ENCODE results near the gene SKI. TPM values are rescaled to one million over a fixed set of nuclear protein-coding genes. Genes with fewer than 3 reads are reported as not detected.

SKI gene
- total RNA-seq, 4 donors from 2014 or later = 60.2 to 157 (median 79.0) TPM

- no peak for ATAC-seq
- H3K27me3 ChIP-seq = no peaks in the 10 kb centered on the region
- TF ChIP-seq POLR2A (IDR thresholded peaks at IDR 0.05) = no peak
- H3K4me3 ChIP-seq = no peak overlapping the region
- no peaks in the 10 kb centered on the region for H3K4me1 ChIP-seq
- 92 to 95% methylated on average over 4 to 16 of the region's 45 CpGs for WGBS, 2 donors (ENCODE audit: low coverage in 1 of 2)
- no peak overlapping the region for H3K27ac ChIP-seq
- H3K36me3 ChIP-seq = no peaks in the 10 kb centered on the region
- no peaks in the 10 kb centered on the region for H3K9me3 ChIP-seq
Observed at GRCh38 chr1:2339206-2340085, 111.3 kb downstream of the SKI start.

- Histone ChIP-seq H3K27ac (no peak overlapping the region), H3K4me3 (no peak overlapping the region), H3K36me3 (no peaks in the 10 kb centered on the region), H3K4me1 (no peaks in the 10 kb centered on the region), H3K27me3 (no peaks in the 10 kb centered on the region), H3K9me3 (no peaks in the 10 kb centered on the region)
- TF ChIP-seq POLR2AphosphoS5 (IDR thresholded peaks at IDR 0.05) = no peak
- no peak for TF ChIP-seq CTCF (IDR thresholded peaks at IDR 0.05)
- no peak for TF ChIP-seq EP300 (IDR thresholded peaks at IDR 0.05)
- TF ChIP-seq POLR2A (IDR thresholded peaks at IDR 0.05) = no peak
- ATAC-seq = no peak
- WGBS, 2 donors (ENCODE audit: low coverage in 1 of 2) = 80 to 93% methylated on average over 1 to 6 of the region's 24 CpGs
Observed at GRCh38 chr1:2340086-2340917, 112.2 kb downstream of the SKI start.

DNA sequence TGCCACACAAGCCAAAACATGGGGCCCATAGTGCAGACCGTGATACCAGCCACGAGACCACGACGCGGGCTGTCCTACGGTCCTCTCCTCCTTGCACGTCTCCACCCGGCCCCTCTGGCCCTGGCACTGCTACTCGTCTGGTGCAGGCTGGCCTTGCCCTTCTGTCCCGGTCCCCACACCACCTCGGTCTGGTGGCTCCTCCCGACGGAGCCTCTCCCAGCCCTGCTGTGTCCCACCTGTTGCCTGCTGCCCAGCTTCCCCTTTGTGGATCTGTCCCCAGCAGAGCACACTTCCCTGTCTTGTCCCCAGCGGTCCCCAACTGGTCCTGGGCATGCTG is 112.8 kb downstream of the SKI start:
- Histone ChIP-seq H3K4me1 (no peaks in the 10 kb centered on the region), H3K27me3 (no peaks in the 10 kb centered on the region), H3K9me3 (no peaks in the 10 kb centered on the region), H3K4me3 (no peak overlapping the region), H3K27ac (no peak overlapping the region), H3K36me3 (no peaks in the 10 kb centered on the region)
- TF ChIP-seq CTCF (IDR thresholded peaks at IDR 0.05) = no peak
- no peak for TF ChIP-seq POLR2AphosphoS5 (IDR thresholded peaks at IDR 0.05)
- TF ChIP-seq POLR2A (IDR thresholded peaks at IDR 0.05) = no peak
- no peak for TF ChIP-seq EP300 (IDR thresholded peaks at IDR 0.05)
- 92 to 94% methylated on average over 6 to 13 of the region's 14 CpGs for WGBS, 2 donors (ENCODE audit: low coverage in 1 of 2)
- ATAC-seq = no peak

DNA sequence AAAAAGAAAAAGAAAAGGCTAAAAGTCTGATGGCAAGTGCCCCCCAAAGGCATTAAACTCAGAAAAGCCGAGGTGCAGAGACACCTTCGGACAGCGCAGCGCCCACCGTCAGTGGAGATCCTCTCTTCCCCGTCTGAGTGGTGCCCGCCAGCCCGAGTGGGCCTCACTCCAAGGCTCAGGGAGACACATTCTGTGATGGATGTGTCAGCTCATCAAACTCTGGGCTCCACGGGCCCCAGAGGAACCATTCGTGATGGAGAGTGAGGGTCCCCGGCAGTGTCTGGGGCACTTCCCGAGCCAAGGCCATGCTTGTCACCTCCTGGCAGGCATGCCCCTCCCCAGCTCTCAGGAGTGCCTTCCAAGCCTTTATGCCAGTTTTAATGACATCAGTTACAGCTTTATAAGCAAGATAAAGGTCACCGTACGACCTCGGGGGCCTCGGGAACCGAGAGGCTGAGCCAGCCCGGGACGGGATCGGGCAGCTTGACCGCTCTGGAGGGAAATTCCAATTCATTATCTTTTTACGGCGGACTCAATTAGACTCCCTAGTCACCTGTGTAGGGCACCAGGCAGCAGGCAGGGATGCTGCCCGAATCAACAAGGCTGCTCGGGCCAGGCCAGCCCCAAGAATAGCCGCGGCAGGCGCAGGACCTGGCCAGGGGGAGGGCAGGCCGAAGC is 113.7 kb downstream of the SKI start:
- Histone ChIP-seq H3K9me3 (no peaks in the 10 kb centered on the region), H3K27ac (no peak overlapping the region), H3K4me3 (no peak overlapping the region), H3K27me3 (no peaks in the 10 kb centered on the region), H3K36me3 (no peaks in the 10 kb centered on the region), H3K4me1 (no peaks in the 10 kb centered on the region)
- WGBS, 2 donors (ENCODE audit: low coverage in 1 of 2) = 91 to 93% methylated on average over 5 to 12 of the region's 29 CpGs
- TF ChIP-seq POLR2AphosphoS5 (IDR thresholded peaks at IDR 0.05) (no peak), EP300 (IDR thresholded peaks at IDR 0.05) (no peak), POLR2A (IDR thresholded peaks at IDR 0.05) (no peak), CTCF (IDR thresholded peaks at IDR 0.05) (no peak)
- no peak for ATAC-seq

DNA sequence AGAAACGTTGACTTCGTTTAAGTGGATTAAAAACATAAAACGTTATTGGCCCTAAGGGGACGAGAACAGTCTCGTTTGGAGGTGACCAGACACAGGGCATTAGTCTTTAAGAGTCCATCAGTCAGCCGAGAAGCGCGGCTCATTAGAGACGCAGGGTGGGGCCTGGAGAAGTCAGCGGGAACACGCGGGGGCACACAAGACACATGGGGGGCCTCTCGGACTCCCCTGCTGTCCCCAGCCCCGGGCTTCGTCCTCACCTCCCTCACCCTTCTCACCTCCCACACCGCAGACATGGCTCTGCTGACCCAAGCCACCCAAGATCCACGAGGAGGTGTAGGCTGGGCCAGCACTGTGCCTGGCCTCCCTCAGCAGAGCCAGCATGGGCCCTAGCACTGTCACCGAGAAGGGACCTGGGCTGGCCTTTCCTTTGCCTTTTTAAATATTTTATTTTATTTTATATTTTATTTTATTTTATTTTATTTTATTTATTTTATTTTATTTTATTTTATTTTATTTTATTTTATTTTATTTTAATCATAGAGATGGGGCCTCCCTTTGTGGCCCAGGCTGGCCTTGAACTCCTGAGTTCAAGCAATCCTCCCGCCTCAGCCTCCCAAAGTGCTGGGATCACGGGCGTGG is 114.4 kb downstream of the SKI start:
- Histone ChIP-seq H3K27me3 (no peaks in the 10 kb centered on the region), H3K27ac (no peak overlapping the region), H3K4me1 (no peaks in the 10 kb centered on the region), H3K36me3 (no peaks in the 10 kb centered on the region), H3K4me3 (no peak overlapping the region), H3K9me3 (no peaks in the 10 kb centered on the region)
- TF ChIP-seq CTCF (IDR thresholded peaks at IDR 0.05) (no peak), EP300 (IDR thresholded peaks at IDR 0.05) (no peak), POLR2AphosphoS5 (IDR thresholded peaks at IDR 0.05) (no peak), POLR2A (IDR thresholded peaks at IDR 0.05) (no peak)
- 88 to 90% methylated on average over 12 to 16 of the region's 21 CpGs for WGBS, 2 donors (ENCODE audit: low coverage in 1 of 2)
- ATAC-seq = no peak
